Neural progenitor cell (in vitro differentiated cells): ENCODE results near the gene UGP2. TPM values are rescaled to one million over a fixed set of nuclear protein-coding genes. Genes with fewer than 3 reads are reported as not detected.

Experiments
- DNase-seq: peaks from one replicate; pipeline ENCODE4 v3.0.0-alpha.2; 2016; ENCODE audit warnings: low spot score
- H2AFZ ChIP-seq: fragments of 200-600 bp; sonication (generic); replicated peaks from 2 replicates; pipeline ENCODE4 v1.6.1; 2016; ENCODE audit warnings: antibody characterized with exemption
- H3F3A ChIP-seq: fragments of 200-600 bp; sonication (generic); 2 replicates; pipeline ENCODE4 v1.6.1; 2016; ENCODE audit warnings: antibody characterized with exemption, low read depth
- H3K27ac ChIP-seq: fragments of 200-600 bp; sonication (generic); 2 replicates; pipeline ENCODE4 v1.5.1; 2016; ENCODE audit warnings: mild to moderate bottlenecking
- H3K27me3 ChIP-seq: fragments of 200-600 bp; sonication (generic); 2 replicates; pipeline ENCODE4 v1.6.1; 2016; ENCODE audit warnings: mild to moderate bottlenecking, moderate library complexity
- H3K36me3 ChIP-seq: fragments of 200-600 bp; sonication (generic); 2 replicates; pipeline ENCODE4 v1.5.1; 2016
- H3K4me1 ChIP-seq: fragments of 200-600 bp; sonication (generic); 2 replicates; pipeline ENCODE4 v1.6.1; 2016; ENCODE audit warnings: mixed run types
- H3K4me2 ChIP-seq: fragments of 200-600 bp; sonication (generic); 2 replicates; pipeline ENCODE4 v1.6.1; 2016
- H3K4me3 ChIP-seq: fragments of 200-600 bp; sonication (generic); 2 replicates; pipeline ENCODE4 v1.5.1; 2016
- H3K79me2 ChIP-seq: fragments of 200-600 bp; sonication (generic); 2 replicates; pipeline ENCODE4 v1.6.1; 2016; ENCODE audit warnings: low read depth
- H3K9ac ChIP-seq: fragments of 200-600 bp; sonication (generic); 2 replicates; pipeline ENCODE4 v1.6.1; 2016
- H3K9me3 ChIP-seq: fragments of 200-600 bp; sonication (generic); 2 replicates; pipeline ENCODE4 v1.5.1; 2016; ENCODE audit warnings: low read depth
- H4K20me1 ChIP-seq: fragments of 200-600 bp; sonication (generic); 2 replicates; pipeline ENCODE4 v1.6.1; 2016; ENCODE audit warnings: low read depth
- H3K27ac Mint-ChIP-seq: 3 replicates; pipeline ENCODE4 v1.8.0; 2021; ENCODE audit warnings: mixed read lengths
- H3K27me3 Mint-ChIP-seq: 2 replicates; pipeline ENCODE4 v1.8.0; 2022; ENCODE audit warnings: low read depth, mild to moderate bottlenecking, inconsistent platforms, moderate library complexity, mixed read lengths; ENCODE audit not compliant: insufficient read depth
- H3K36me3 Mint-ChIP-seq: 3 replicates; pipeline ENCODE4 v1.8.0; 2021; ENCODE audit warnings: mixed read lengths
- H3K4me1 Mint-ChIP-seq: 3 replicates; pipeline ENCODE4 v1.8.0; 2021; ENCODE audit warnings: mixed read lengths
- H3K4me3 Mint-ChIP-seq: 3 replicates; pipeline ENCODE4 v1.8.0; 2021; ENCODE audit warnings: mild to moderate bottlenecking, moderate library complexity, mixed read lengths
- H3K9me3 Mint-ChIP-seq: 3 replicates; pipeline ENCODE4 v1.8.0; 2020; ENCODE audit warnings: mixed read lengths
- CTCF ChIP-seq: fragments of 200-600 bp; sonication (generic); IDR thresholded peaks from 2 replicates; pipeline ENCODE4 v1.5.1; 2017; ENCODE audit warnings: antibody characterized with exemption, mild to moderate bottlenecking
- EZH2 ChIP-seq: fragments of 200-600 bp; sonication (generic); IDR thresholded peaks from 2 replicates; pipeline ENCODE4 v1.6.1; 2017; ENCODE audit warnings: antibody characterized with exemption, mild to moderate bottlenecking, moderate library complexity
- EZH2phosphoT487 ChIP-seq: fragments of 200-600 bp; sonication (generic); IDR thresholded peaks from 2 replicates; pipeline ENCODE4 v1.6.1; 2017; ENCODE audit warnings: antibody characterized with exemption
- total RNA-seq: library from RNA; depleted of rRNA; stranded (reverse); fragments of >200 nt; gene quantifications from 2 replicates; pipeline ENCODE4 v1.2.3, GENCODE V29; 2015; ENCODE audit warnings: low replicate concordance

UGP2 gene
- total RNA-seq, 1 donor from 2014 or later = 126 TPM

GRCh38 chr2:63858291-63858690, 16.6 kb downstream of the UGP2 start:
- no peak for DNase-seq
- Histone ChIP-seq H3K9me3 (no peaks in the 10 kb centered on the region), H3K4me3 (no peak overlapping the region), H3K79me2 (peaks cover 88% of the 10 kb centered on the region), H3K4me1 (peaks cover 19% of the 10 kb centered on the region), H3K36me3 (peaks cover 18% of the 10 kb centered on the region), H4K20me1 (peaks cover 10% of the 10 kb centered on the region), H2AFZ (no peak overlapping the region), H3K27ac (no peak overlapping the region), H3F3A (no peaks in the 10 kb centered on the region), H3K4me2 (no peak overlapping the region), H3K9ac (no peak overlapping the region), H3K27me3 (no peaks in the 10 kb centered on the region)
- TF ChIP-seq EZH2 (no peak), CTCF (no peak), EZH2phosphoT487 (no peak)
- peaks cover 14% of the 10 kb centered on the region for H3K4me1 Mint-ChIP-seq
- peaks cover 28% of the 10 kb centered on the region for H3K36me3 Mint-ChIP-seq
- H3K27ac Mint-ChIP-seq = no peak overlapping the region
- H3K4me3 Mint-ChIP-seq = no peak overlapping the region
- no peaks in the 10 kb centered on the region for H3K9me3 Mint-ChIP-seq
- H3K27me3 Mint-ChIP-seq = peaks cover 2% of the 10 kb centered on the region

GRCh38 chr2:63861220-63861822, 19.6 kb downstream of the UGP2 start:
- Mint-ChIP-seq H3K4me1 (no peaks in the 10 kb centered on the region), H3K27me3 (peaks cover 3% of the 10 kb centered on the region), H3K4me3 (no peak overlapping the region), H3K36me3 (peaks cover 29% of the 10 kb centered on the region), H3K9me3 (no peaks in the 10 kb centered on the region), H3K27ac (no peak overlapping the region)
- Histone ChIP-seq H3K79me2 (peaks cover 69% of the 10 kb centered on the region), H3K4me1 (no peaks in the 10 kb centered on the region), H3K4me3 (no peak overlapping the region), H3K36me3 (peaks cover 23% of the 10 kb centered on the region), H3K27ac (no peak overlapping the region), H2AFZ (no peak overlapping the region), H3K9ac (no peak overlapping the region), H3K9me3 (no peaks in the 10 kb centered on the region), H4K20me1 (no peaks in the 10 kb centered on the region), H3F3A (no peaks in the 10 kb centered on the region), H3K27me3 (no peaks in the 10 kb centered on the region), H3K4me2 (no peak overlapping the region)
- DNase-seq = peak; percentile 59
- TF ChIP-seq CTCF (peak; percentile 61), EZH2phosphoT487 (no peak)

GRCh38 chr2:63862806-63863205, 21.1 kb downstream of the UGP2 start:
- H3K36me3 ChIP-seq = peaks cover 24% of the 10 kb centered on the region

More at GRCh38 chr2:63862806-63863205, 21.1 kb downstream of the UGP2 start:
- Histone ChIP-seq H3K4me3 (no peak overlapping the region), H3K9me3 (no peaks in the 10 kb centered on the region), H3K4me2 (no peak overlapping the region), H3K27ac (no peak overlapping the region), H3K9ac (no peak overlapping the region), H3K27me3 (no peaks in the 10 kb centered on the region), H3K4me1 (no peaks in the 10 kb centered on the region), H3F3A (no peaks in the 10 kb centered on the region), H3K79me2 (peaks cover 69% of the 10 kb centered on the region), H4K20me1 (no peaks in the 10 kb centered on the region), H2AFZ (no peak overlapping the region)
- H3K4me1 Mint-ChIP-seq = no peaks in the 10 kb centered on the region
- H3K9me3 Mint-ChIP-seq = no peaks in the 10 kb centered on the region
- H3K27ac Mint-ChIP-seq = no peak overlapping the region
- TF ChIP-seq EZH2 (no peak), EZH2phosphoT487 (no peak), CTCF (no peak)
- DNase-seq = no peak
- no peak overlapping the region for H3K4me3 Mint-ChIP-seq
- peaks cover 3% of the 10 kb centered on the region for H3K27me3 Mint-ChIP-seq
- peaks cover 21% of the 10 kb centered on the region for H3K36me3 Mint-ChIP-seq
